OCI-LY7 (cell line): ENCODE data around the gene SSNA1. TPM values are rescaled to one million over a fixed set of nuclear protein-coding genes. Genes with fewer than 3 reads are reported as not detected.

Experiments used
- BruUV-seq: library from RNA; stranded (reverse); fragments of 400-500 nt; replicated peaks from 2 replicates; lab custom pipeline; 2021; lab: Mats Ljungman, UMichigan
- CTCF ChIA-PET: fragments of 300-600 bp; sonication (Branson Sonifier 250); formaldehyde crosslinking; loops from one replicate; lab custom pipeline; 2022; ENCODE audit warnings: antibody characterized with exemption; ENCODE audit not compliant: unreplicated experiment; lab: Charles Lee
- POLR2A ChIA-PET: fragments of 300-600 bp; sonication (Branson Sonifier 250); formaldehyde crosslinking; loops from one replicate; lab custom pipeline; 2022; ENCODE audit warnings: antibody characterized with exemption; lab: Charles Lee
- DNase-seq: peaks from one replicate; pipeline ENCODE4 v3.0.0-alpha.2; 2015; ENCODE audit warnings: low spot score
- H2AFZ ChIP-seq: fragments of 200-600 bp; sonication (generic), shearing (Covaris generic); 2 replicates; pipeline ENCODE4 v1.6.1; 2014; ENCODE audit warnings: mild to moderate bottlenecking, antibody characterized with exemption, low read length, moderate library complexity
- H3K27ac ChIP-seq: fragments of 200-600 bp; sonication (generic); 2 replicates; pipeline ENCODE4 v1.5.1; 2014; ENCODE audit warnings: mixed run types, low read depth, mild to moderate bottlenecking, moderate library complexity, low read length, inconsistent platforms; ENCODE audit not compliant: poor library complexity, severe bottlenecking
- H3K36me3 ChIP-seq: fragments of 200-600 bp; sonication (generic); 2 replicates; pipeline ENCODE4 v1.6.1; 2014; ENCODE audit warnings: mild to moderate bottlenecking, antibody characterized with exemption, low read length, moderate library complexity, mixed read lengths; ENCODE audit not compliant: insufficient read depth
- H3K4me1 ChIP-seq: fragments of 200-600 bp; sonication (generic); 2 replicates; pipeline ENCODE4 v1.5.1; 2014; ENCODE audit warnings: mild to moderate bottlenecking, low read length; ENCODE audit not compliant: insufficient read depth, poor library complexity, severe bottlenecking
- H3K4me2 ChIP-seq: fragments of 200-600 bp; sonication (generic); 2 replicates; pipeline ENCODE4 v1.6.1; 2014; ENCODE audit warnings: mild to moderate bottlenecking, low read length
- H3K4me3 ChIP-seq: fragments of 200-600 bp; sonication (generic); 2 replicates; pipeline ENCODE4 v1.5.1; 2014; ENCODE audit warnings: mild to moderate bottlenecking, low read depth, low read length; ENCODE audit not compliant: poor library complexity, severe bottlenecking
- H3K79me2 ChIP-seq: fragments of 200-600 bp; sonication (generic); 2 replicates; pipeline ENCODE4 v1.6.1; 2016; ENCODE audit warnings: low read depth, mild to moderate bottlenecking, low read length, moderate library complexity, mixed read lengths; ENCODE audit not compliant: insufficient read depth
- H3K9me2 ChIP-seq: fragments of 200-600 bp; sonication (generic); 2 replicates; pipeline ENCODE4 v1.6.1; 2016; ENCODE audit warnings: mild to moderate bottlenecking, low read length, mixed read lengths; ENCODE audit not compliant: insufficient read depth
- H3K9me3 ChIP-seq: fragments of 200-600 bp; sonication (generic); 2 replicates; pipeline ENCODE4 v1.6.1; 2014; ENCODE audit warnings: mild to moderate bottlenecking, mixed run types, low read length, mixed read lengths
- H4K20me1 ChIP-seq: fragments of 200-600 bp; sonication (generic); 2 replicates; pipeline ENCODE4 v1.6.1; 2014; ENCODE audit warnings: mild to moderate bottlenecking, antibody characterized with exemption, low read length, moderate library complexity, mixed read lengths; ENCODE audit not compliant: insufficient read depth
- CTCF ChIP-seq: fragments of 200-600 bp; sonication (generic); conservative IDR thresholded peaks from 2 replicates; pipeline ENCODE4 v1.5.1; 2014; ENCODE audit warnings: mild to moderate bottlenecking, antibody characterized with exemption, low read length, moderate library complexity, mixed read lengths
- EZH2phosphoT487 ChIP-seq: fragments of 200-600 bp; sonication (generic); IDR thresholded peaks from 2 replicates; pipeline ENCODE4 v1.6.1; 2018; ENCODE audit warnings: low read depth, borderline replicate concordance, mild to moderate bottlenecking, mixed run types, antibody characterized with exemption, low read length, moderate library complexity, mixed read lengths
- intact Hi-C: fragments of 100-400 bp; cut with micrococcal nuclease; formaldehyde crosslinking; loops from one replicate; pipeline ENCODE4 v1.10.0; 2022; ENCODE audit not compliant: unreplicated experiment
- total RNA-seq, 2 experiments: library from RNA; depleted of rRNA in 1 of 2; stranded (reverse); fragments of >200 nt in 1 of 2; shearing (Covaris generic) in 1 of 2; gene quantifications; 2 replicates each; pipeline ENCODE4 v1.2.3, GENCODE V29; 2014 to 2022

SSNA1 gene
- total RNA-seq, 2 experiments from 2014 or later = 71.0 to 111 TPM

GRCh38 chr9:137230705-137231371 lies 42.4 kb downstream of the SSNA1 start, which contains the start of gene SLC34A3:
Gene SLC34A3 (plus strand): TSS chr9:137230901. CDS start chr9:137231703, 802 bp downstream.
- ChIA-PET POLR2A (no interaction called here), CTCF (interaction anchor here (0.5 kb wide), 1 partner anchor 163 kb away, joined by 4 read pairs; no protein-coding TSS in a partner anchor)
- BruUV-seq = no TSS peak
- no peak within 1 kb of the TSS for H3K27ac ChIP-seq
- intact Hi-C loops = no loop called here
- no peaks in the 10 kb centered on the region for H3K79me2 ChIP-seq
- H3K36me3 ChIP-seq = no peaks in the 10 kb centered on the region
- no peak within 1 kb of the TSS for H3K4me2 ChIP-seq
- peaks cover 18% of the 10 kb centered on the region for H3K4me1 ChIP-seq
- TF ChIP-seq EZH2phosphoT487 (no peak), CTCF (no peak)
- H3K9me2 ChIP-seq = no peaks in the 10 kb centered on the region
- no peak for DNase-seq
- H2AFZ ChIP-seq = no peak within 1 kb of the TSS
- no peaks in the 10 kb centered on the region for H3K9me3 ChIP-seq
- H4K20me1 ChIP-seq = no peaks in the 10 kb centered on the region
- no peak within 1 kb of the TSS for H3K4me3 ChIP-seq

GRCh38 chr9:137231372-137232039 lies 43.0 kb downstream of the SSNA1 start:
- Histone ChIP-seq H3K79me2 (no peaks in the 10 kb centered on the region), H3K9me3 (no peaks in the 10 kb centered on the region), H3K4me2 (no peak overlapping the region), H3K9me2 (no peaks in the 10 kb centered on the region), H3K4me3 (no peak overlapping the region), H2AFZ (no peak overlapping the region), H3K4me1 (peaks cover 25% of the 10 kb centered on the region), H4K20me1 (no peaks in the 10 kb centered on the region), H3K27ac (no peak overlapping the region), H3K36me3 (no peaks in the 10 kb centered on the region)
- no peak for DNase-seq
- intact Hi-C loops = no loop called here
- ChIA-PET CTCF (interaction anchor here (0.5 kb wide), 1 partner anchor 164 kb away, joined by 4 read pairs; no protein-coding TSS in a partner anchor), POLR2A (no interaction called here)
- no peak for TF ChIP-seq EZH2phosphoT487
- TF ChIP-seq CTCF = no peak
- no TSS peak for BruUV-seq

GRCh38 chr9:137232101-137232500 lies 43.6 kb downstream of the SSNA1 start:
- no peak overlapping the region for H3K27ac ChIP-seq
- POLR2A ChIA-PET = no interaction called here
- no TSS peak for BruUV-seq
- no peak overlapping the region for H2AFZ ChIP-seq
- no peaks in the 10 kb centered on the region for H3K9me2 ChIP-seq
- no peak for DNase-seq
- H3K4me2 ChIP-seq = no peak overlapping the region
- intact Hi-C loops = no loop called here
- no peaks in the 10 kb centered on the region for H3K79me2 ChIP-seq
- CTCF ChIA-PET = no interaction called here
- H3K36me3 ChIP-seq = no peaks in the 10 kb centered on the region
- no peaks in the 10 kb centered on the region for H4K20me1 ChIP-seq
- TF ChIP-seq CTCF (no peak), EZH2phosphoT487 (no peak)
- H3K9me3 ChIP-seq = no peaks in the 10 kb centered on the region
- H3K4me3 ChIP-seq = no peak overlapping the region
- H3K4me1 ChIP-seq = peaks cover 31% of the 10 kb centered on the region
